ENCODE data around the gene COBL. TPM values are rescaled to one million over a fixed set of nuclear protein-coding genes. Genes with fewer than 3 reads are reported as not detected.

The COBL gene
- total and polyA plus RNA-seq, 2 of the 8 experiments (the other 6 are each of a cell fraction or from before 2014, with no cell fraction given): 13.8 to 40.4 TPM

GRCh38 chr7:51129527-51130472 is 186.8 kb downstream of the COBL start:
- FAIRE-seq: no peak
- 87% methylated on average over 8 of the region's 8 CpGs; no CpG with 5 or more reads in 1 of the 2 experiments for WGBS, 2 experiments (ENCODE audit: extremely low coverage in 1 of 2, insufficient coverage in 1 of 2, insufficient read length in 1 of 2, insufficient replicate concordance in 2 of 2, low coverage in 1 of 2, low lambda C conversion rate in 2 of 2, missing lambda C conversion rate in 1 of 2)
- H3K14ac ChIP-seq (ENCODE audit: insufficient read length): no peak overlapping the region
- H3K23me2 ChIP-seq (ENCODE audit: low read depth, low read length): peaks cover 2% of the 10 kb centered on the region; the same call in 1 of the 2 replicates
- peak in 1 of 2 experiments; percentile 35 for DNase-seq (ENCODE audit: low read depth in 1 of 2, low spot score in 2 of 2)
- no peak overlapping the region for H3K27ac ChIP-seq (ENCODE audit: low read depth, low read length)
- H3K27me3 ChIP-seq (replicated peaks in 1 of 4; ENCODE audit: control insufficient read depth in 3 of 4, extremely low read depth in 1 of 4, insufficient read depth in 3 of 4, low read length in 3 of 4): no peaks in the 10 kb centered on the region
- H4K91ac ChIP-seq (replicated peaks; ENCODE audit: insufficient read length, low read length): no peak overlapping the region
- H3K23ac ChIP-seq (ENCODE audit: insufficient read length): no peak overlapping the region
- no peak overlapping the region for H2BK120ac ChIP-seq (replicated peaks; ENCODE audit: low read depth, low read length)
- no peak overlapping the region for H2BK20ac ChIP-seq (ENCODE audit: low read length)
- no peak overlapping the region for H3K56ac ChIP-seq (replicated peaks; ENCODE audit: insufficient read length, low read depth, low read length)
- CTCF ChIA-PET (ENCODE audit: partially characterized antibody): interaction anchor here (0.5 to 2.6 kb wide), 4 partner anchors 11 to 713 kb away, joined by 3 to 19 read pairs (median 4); no protein-coding TSS in a partner anchor
- H2AK5ac ChIP-seq (ENCODE audit: low read depth, low read length): no peak overlapping the region
- H3K79me1 ChIP-seq (ENCODE audit: low read depth, low read length): no peaks in the 10 kb centered on the region; the same call in 1 of the 2 replicates
- no peak overlapping the region for H4K8ac ChIP-seq (ENCODE audit: extremely low read depth, insufficient read depth, low read length)
- H2BK5ac ChIP-seq (ENCODE audit: low read depth, low read length): peak overlapping the region; percentile 15
- no peak overlapping the region for H3K4me2 ChIP-seq (ENCODE audit: insufficient read depth in 1 of 2, low read depth in 2 of 2, low read length in 2 of 2)
- no peak overlapping the region for H4K5ac ChIP-seq (ENCODE audit: insufficient read length, low read depth, low read length)
- no peaks in the 10 kb centered on the region for H4K20me1 ChIP-seq (replicated peaks in 1 of 2; ENCODE audit: control insufficient read depth in 1 of 2, insufficient read depth in 2 of 2, low read length in 2 of 2)
- H3K9ac ChIP-seq (replicated peaks in 1 of 4; ENCODE audit: extremely low read depth in 1 of 4, low read depth in 3 of 4, low read length in 3 of 4): no peak overlapping the region
- no peak overlapping the region for H3K4ac ChIP-seq (replicated peaks; ENCODE audit: insufficient read length, low read depth, low read length)
- H3K36me3 ChIP-seq (ENCODE audit: control insufficient read depth in 2 of 4, insufficient read depth in 4 of 4, low read length in 3 of 4): peaks cover 0 to 14% (median 4%) of the 10 kb centered on the region in 4 experiments; a peak in 4 of 8 replicates
- H3K4me1 ChIP-seq (replicated peaks in 1 of 4; ENCODE audit: control insufficient read depth in 3 of 4, insufficient read depth in 4 of 4, low read length in 3 of 4): no peaks in the 10 kb centered on the region
- H2AFZ ChIP-seq (ENCODE audit: low read length): no peak overlapping the region
- peaks cover 0 to 3% of the 10 kb centered on the region in 2 experiments; a peak in 2 of 4 replicates for H3K9me3 ChIP-seq (ENCODE audit: insufficient read depth in 2 of 2, low read depth in 1 of 2, low read length in 1 of 2)
- H2BK12ac ChIP-seq (ENCODE audit: low read depth, low read length): no peak overlapping the region
- POLR2A ChIA-PET (ENCODE audit: partially characterized antibody): no interaction called here
- H3K18ac ChIP-seq (ENCODE audit: extremely low read depth, low read length): no peak overlapping the region
- no peak overlapping the region for H3K4me3 ChIP-seq (ENCODE audit: extremely low read depth in 1 of 4, insufficient read depth in 2 of 4, low read depth in 3 of 4, low read length in 4 of 4)
- H2BK15ac ChIP-seq (ENCODE audit: low read length): no peak overlapping the region
- H3K79me2 ChIP-seq (ENCODE audit: control insufficient read depth in 1 of 2, insufficient read depth in 2 of 2, low read length in 2 of 2): no peaks in the 10 kb centered on the region
- TF ChIP-seq ATF3 (IDR thresholded peaks at IDR 0.05; ENCODE audit: insufficient read depth, low read depth, low read length) (no peak), MAFK (IDR thresholded peaks at IDR 0.05; ENCODE audit: low read depth, low read length) (no peak), BRCA1 (IDR thresholded peaks at IDR 0.05; ENCODE audit: low read depth, low read length) (no peak), TAF7 (optimal IDR thresholded peaks at IDR 0.05; ENCODE audit: borderline replicate concordance, low read depth, low read length) (no peak), CBX5 (IDR thresholded peaks at IDR 0.05; ENCODE audit: low read depth, low read length) (no peak), POU5F1 (IDR thresholded peaks at IDR 0.05; ENCODE audit: low read depth, low read length) (no peak), HDAC6 (IDR thresholded peaks at IDR 0.05; ENCODE audit: low read depth, low read length) (no peak), JUN (IDR thresholded peaks at IDR 0.05; ENCODE audit: low read depth, low read length) (no peak), HDAC2 (IDR thresholded peaks at IDR 0.05; ENCODE audit: borderline replicate concordance in 1 of 2, low read depth in 2 of 2, low read length in 2 of 2) (no peak)
